ENCODE data around the gene FAM163A. TPM values are rescaled to one million over a fixed set of nuclear protein-coding genes. Genes with fewer than 3 reads are reported as not detected.

FAM163A gene
- total and polyA plus RNA-seq, 9 of the 15 experiments (the other 6 are each of a cell fraction or from before 2014, with no cell fraction given), result not detected

DNA sequence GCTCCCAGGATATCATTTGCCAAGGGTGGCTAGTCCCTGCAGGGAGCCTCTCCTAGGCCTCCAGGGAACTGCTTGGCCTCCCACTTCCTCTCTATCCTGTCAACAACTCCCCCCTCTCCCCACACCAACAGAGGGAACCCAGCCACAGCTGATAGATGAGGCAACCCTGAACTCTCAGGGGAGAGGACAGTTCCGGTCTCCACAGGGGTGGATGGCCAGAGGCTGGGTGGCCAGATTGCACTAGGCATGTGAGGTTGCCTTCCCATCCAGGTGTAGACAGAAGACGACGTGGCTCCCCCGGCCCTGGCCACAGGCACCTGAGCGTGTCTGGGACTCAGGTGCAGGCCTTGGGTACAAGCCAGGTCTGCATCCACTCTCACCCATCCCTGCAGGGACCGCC, 81.2 kb downstream of the FAM163A start (continued):
- TF ChIP-seq, protein P1, sequence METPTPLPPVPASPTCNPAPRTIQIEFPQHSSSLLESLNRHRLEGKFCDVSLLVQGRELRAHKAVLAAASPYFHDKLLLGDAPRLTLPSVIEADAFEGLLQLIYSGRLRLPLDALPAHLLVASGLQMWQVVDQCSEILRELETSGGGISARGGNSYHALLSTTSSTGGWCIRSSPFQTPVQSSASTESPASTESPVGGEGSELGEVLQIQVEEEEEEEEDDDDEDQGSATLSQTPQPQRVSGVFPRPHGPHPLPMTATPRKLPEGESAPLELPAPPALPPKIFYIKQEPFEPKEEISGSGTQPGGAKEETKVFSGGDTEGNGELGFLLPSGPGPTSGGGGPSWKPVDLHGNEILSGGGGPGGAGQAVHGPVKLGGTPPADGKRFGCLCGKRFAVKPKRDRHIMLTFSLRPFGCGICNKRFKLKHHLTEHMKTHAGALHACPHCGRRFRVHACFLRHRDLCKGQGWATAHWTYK (CRISPR knock-in tag; IDR thresholded peaks at IDR 0.05), result no peak
- peak; percentile 35; the same call in 1 of the 2 replicates for TF ChIP-seq SOX6 (IDR thresholded peaks at IDR 0.05)
- no peak for TF ChIP-seq C11orf30 (IDR thresholded peaks at IDR 0.05; ENCODE audit: low read depth)
- no peak for TF ChIP-seq STAG1 (CRISPR knock-in tag; IDR thresholded peaks at IDR 0.05; ENCODE audit: borderline replicate concordance)
- no peak for TF ChIP-seq POLR3A (IDR thresholded peaks at IDR 0.05; ENCODE audit: borderline replicate concordance, extremely low read depth, insufficient read depth, insufficient read length)
- TF ChIP-seq, protein P2, sequence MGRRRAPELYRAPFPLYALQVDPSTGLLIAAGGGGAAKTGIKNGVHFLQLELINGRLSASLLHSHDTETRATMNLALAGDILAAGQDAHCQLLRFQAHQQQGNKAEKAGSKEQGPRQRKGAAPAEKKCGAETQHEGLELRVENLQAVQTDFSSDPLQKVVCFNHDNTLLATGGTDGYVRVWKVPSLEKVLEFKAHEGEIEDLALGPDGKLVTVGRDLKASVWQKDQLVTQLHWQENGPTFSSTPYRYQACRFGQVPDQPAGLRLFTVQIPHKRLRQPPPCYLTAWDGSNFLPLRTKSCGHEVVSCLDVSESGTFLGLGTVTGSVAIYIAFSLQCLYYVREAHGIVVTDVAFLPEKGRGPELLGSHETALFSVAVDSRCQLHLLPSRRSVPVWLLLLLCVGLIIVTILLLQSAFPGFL (CRISPR knock-in tag; IDR thresholded peaks at IDR 0.05), result no peak
- no peak for TF ChIP-seq CHD2 (IDR thresholded peaks at IDR 0.05; ENCODE audit: low read depth, low read length)
- TF ChIP-seq PHTF2 (CRISPR knock-in tag; IDR thresholded peaks at IDR 0.05), result no peak
- no peak for TF ChIP-seq ZFP30 (CRISPR knock-in tag; IDR thresholded peaks at IDR 0.05; ENCODE audit: borderline replicate concordance)
- TF ChIP-seq, protein P3, sequence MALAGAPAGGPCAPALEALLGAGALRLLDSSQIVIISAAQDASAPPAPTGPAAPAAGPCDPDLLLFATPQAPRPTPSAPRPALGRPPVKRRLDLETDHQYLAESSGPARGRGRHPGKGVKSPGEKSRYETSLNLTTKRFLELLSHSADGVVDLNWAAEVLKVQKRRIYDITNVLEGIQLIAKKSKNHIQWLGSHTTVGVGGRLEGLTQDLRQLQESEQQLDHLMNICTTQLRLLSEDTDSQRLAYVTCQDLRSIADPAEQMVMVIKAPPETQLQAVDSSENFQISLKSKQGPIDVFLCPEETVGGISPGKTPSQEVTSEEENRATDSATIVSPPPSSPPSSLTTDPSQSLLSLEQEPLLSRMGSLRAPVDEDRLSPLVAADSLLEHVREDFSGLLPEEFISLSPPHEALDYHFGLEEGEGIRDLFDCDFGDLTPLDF (CRISPR knock-in tag; IDR thresholded peaks at IDR 0.05), result no peak
- no peak for TF ChIP-seq LARP7 (IDR thresholded peaks at IDR 0.05)
- TF ChIP-seq CHD1 (IDR thresholded peaks at IDR 0.05; ENCODE audit: low read length), result no peak
- TF ChIP-seq, protein P4, sequence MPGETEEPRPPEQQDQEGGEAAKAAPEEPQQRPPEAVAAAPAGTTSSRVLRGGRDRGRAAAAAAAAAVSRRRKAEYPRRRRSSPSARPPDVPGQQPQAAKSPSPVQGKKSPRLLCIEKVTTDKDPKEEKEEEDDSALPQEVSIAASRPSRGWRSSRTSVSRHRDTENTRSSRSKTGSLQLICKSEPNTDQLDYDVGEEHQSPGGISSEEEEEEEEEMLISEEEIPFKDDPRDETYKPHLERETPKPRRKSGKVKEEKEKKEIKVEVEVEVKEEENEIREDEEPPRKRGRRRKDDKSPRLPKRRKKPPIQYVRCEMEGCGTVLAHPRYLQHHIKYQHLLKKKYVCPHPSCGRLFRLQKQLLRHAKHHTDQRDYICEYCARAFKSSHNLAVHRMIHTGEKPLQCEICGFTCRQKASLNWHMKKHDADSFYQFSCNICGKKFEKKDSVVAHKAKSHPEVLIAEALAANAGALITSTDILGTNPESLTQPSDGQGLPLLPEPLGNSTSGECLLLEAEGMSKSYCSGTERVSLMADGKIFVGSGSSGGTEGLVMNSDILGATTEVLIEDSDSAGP (CRISPR knock-in tag; IDR thresholded peaks at IDR 0.05), result no peak
- TF ChIP-seq ZBTB1 (CRISPR knock-in tag; IDR thresholded peaks at IDR 0.05; ENCODE audit: borderline replicate concordance, low read depth), result no peak
- TF ChIP-seq SMAD2 (IDR thresholded peaks at IDR 0.05; ENCODE audit: low read depth, low read length), result no peak
- TF ChIP-seq ZNF274 (IDR thresholded peaks at IDR 0.05; ENCODE audit: borderline replicate concordance, low read depth, low read length), result no peak
- TF ChIP-seq NFXL1 (CRISPR knock-in tag; IDR thresholded peaks at IDR 0.05), result no peak
- no peak for TF ChIP-seq ATF1 (CRISPR knock-in tag; IDR thresholded peaks at IDR 0.05)
- no peak for TF ChIP-seq ATF1 (tag; IDR thresholded peaks at IDR 0.05)
- TF ChIP-seq FOXP1 (CRISPR knock-in tag; IDR thresholded peaks at IDR 0.05), result no peak
- TF ChIP-seq, protein P5, sequence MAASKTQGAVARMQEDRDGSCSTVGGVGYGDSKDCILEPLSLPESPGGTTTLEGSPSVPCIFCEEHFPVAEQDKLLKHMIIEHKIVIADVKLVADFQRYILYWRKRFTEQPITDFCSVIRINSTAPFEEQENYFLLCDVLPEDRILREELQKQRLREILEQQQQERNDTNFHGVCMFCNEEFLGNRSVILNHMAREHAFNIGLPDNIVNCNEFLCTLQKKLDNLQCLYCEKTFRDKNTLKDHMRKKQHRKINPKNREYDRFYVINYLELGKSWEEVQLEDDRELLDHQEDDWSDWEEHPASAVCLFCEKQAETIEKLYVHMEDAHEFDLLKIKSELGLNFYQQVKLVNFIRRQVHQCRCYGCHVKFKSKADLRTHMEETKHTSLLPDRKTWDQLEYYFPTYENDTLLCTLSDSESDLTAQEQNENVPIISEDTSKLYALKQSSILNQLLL (CRISPR knock-in tag; IDR thresholded peaks at IDR 0.05; ENCODE audit: borderline replicate concordance), result no peak
- no peak for TF ChIP-seq HDAC8 (tag; IDR thresholded peaks at IDR 0.05)
- no peak for TF ChIP-seq ZBTB17 (CRISPR knock-in tag; IDR thresholded peaks at IDR 0.05)
- no peak for TF ChIP-seq NR4A1 (CRISPR knock-in tag; IDR thresholded peaks at IDR 0.05)
- TF ChIP-seq NR4A1 (tag; IDR thresholded peaks at IDR 0.05), result no peak
- TF ChIP-seq GABPA (tag; conservative IDR thresholded peaks at IDR 0.05; ENCODE audit: low read depth), result peak; percentile 77
